MM.1S (cell line): ENCODE data around the gene CD200R1.

ENCODE experiments used
- DNase-seq: peaks from one replicate; pipeline ENCODE4 v3.0.0-alpha.2; 2015
- H2AFZ ChIP-seq: fragments of 300-600 bp; sonication (generic); 2 replicates; pipeline ENCODE4 v1.6.0; 2016; ENCODE audit warnings: antibody characterized with exemption, low read length
- H3F3A ChIP-seq: fragments of 300-600 bp; sonication (generic); 2 replicates; pipeline ENCODE4 v1.6.1; 2016; ENCODE audit warnings: mild to moderate bottlenecking, antibody characterized with exemption, low read length, moderate library complexity, mixed read lengths; ENCODE audit not compliant: insufficient read depth
- H3K27ac ChIP-seq: fragments of 300-600 bp; sonication (generic); 2 replicates; pipeline ENCODE4 v1.5.1; 2016; ENCODE audit warnings: mild to moderate bottlenecking, low read length
- H3K27me3 ChIP-seq: fragments of 300-600 bp; sonication (generic); replicated peaks from 2 replicates; pipeline ENCODE4 v1.6.0; 2016; ENCODE audit warnings: low read length; ENCODE audit not compliant: insufficient read depth
- H3K36me3 ChIP-seq: fragments of 300-600 bp; sonication (generic); replicated peaks from 2 replicates; pipeline ENCODE4 v1.6.1; 2016; ENCODE audit warnings: mild to moderate bottlenecking, low read length, mixed read lengths; ENCODE audit not compliant: insufficient read depth
- H3K4me1 ChIP-seq: fragments of 300-600 bp; sonication (generic); 2 replicates; pipeline ENCODE4 v1.6.1; 2016; ENCODE audit warnings: low read length, mixed read lengths
- H3K4me2 ChIP-seq: fragments of 300-600 bp; sonication (generic); 2 replicates; pipeline ENCODE4 v1.6.0; 2016; ENCODE audit warnings: low read depth, low read length
- H3K4me3 ChIP-seq: fragments of 300-600 bp; sonication (generic); 2 replicates; pipeline ENCODE4 v1.5.1; 2016; ENCODE audit warnings: low read length, mixed read lengths
- H3K79me2 ChIP-seq: fragments of 300-600 bp; sonication (generic); 2 replicates; pipeline ENCODE4 v1.6.1; 2016; ENCODE audit warnings: mixed run types, low read length, mixed read lengths
- H3K9ac ChIP-seq: fragments of 300-600 bp; sonication (generic); 2 replicates; pipeline ENCODE4 v1.6.1; 2016; ENCODE audit warnings: low read length, mixed read lengths
- H3K9me2 ChIP-seq: fragments of 300-600 bp; sonication (generic); replicated peaks from 2 replicates; pipeline ENCODE4 v1.6.1; 2016; ENCODE audit warnings: mild to moderate bottlenecking, low read length, mixed read lengths; ENCODE audit not compliant: insufficient read depth
- H3K9me3 ChIP-seq: fragments of 300-600 bp; sonication (generic); replicated peaks from 2 replicates; pipeline ENCODE4 v1.6.1; 2016; ENCODE audit warnings: mild to moderate bottlenecking, low read length, mixed read lengths; ENCODE audit not compliant: insufficient read depth
- H4K20me1 ChIP-seq: fragments of 300-600 bp; sonication (generic); 2 replicates; pipeline ENCODE4 v1.6.1; 2016; ENCODE audit warnings: mild to moderate bottlenecking, low read length, moderate library complexity, mixed read lengths; ENCODE audit not compliant: insufficient read depth
- EZH2 ChIP-seq: fragments of 300-600 bp; sonication (generic); optimal IDR thresholded peaks from 2 replicates; pipeline ENCODE3; 2017; ENCODE audit warnings: low read depth, mild to moderate bottlenecking, antibody characterized with exemption, low read length, mixed read lengths
- EZH2phosphoT487 ChIP-seq: fragments of 300-600 bp; sonication (generic); IDR thresholded peaks from 2 replicates; pipeline ENCODE4 v1.6.1; 2018; ENCODE audit warnings: antibody characterized with exemption, low read length
- TF ChIP-seq, protein P1 (sequence below): fragments of 300-600 bp; sonication (generic); IDR thresholded peaks from 2 replicates; pipeline ENCODE4 v1.5.1; 2016; ENCODE audit warnings: antibody characterized with exemption, low read length, mixed read lengths

Gene CD200R1

DNA sequence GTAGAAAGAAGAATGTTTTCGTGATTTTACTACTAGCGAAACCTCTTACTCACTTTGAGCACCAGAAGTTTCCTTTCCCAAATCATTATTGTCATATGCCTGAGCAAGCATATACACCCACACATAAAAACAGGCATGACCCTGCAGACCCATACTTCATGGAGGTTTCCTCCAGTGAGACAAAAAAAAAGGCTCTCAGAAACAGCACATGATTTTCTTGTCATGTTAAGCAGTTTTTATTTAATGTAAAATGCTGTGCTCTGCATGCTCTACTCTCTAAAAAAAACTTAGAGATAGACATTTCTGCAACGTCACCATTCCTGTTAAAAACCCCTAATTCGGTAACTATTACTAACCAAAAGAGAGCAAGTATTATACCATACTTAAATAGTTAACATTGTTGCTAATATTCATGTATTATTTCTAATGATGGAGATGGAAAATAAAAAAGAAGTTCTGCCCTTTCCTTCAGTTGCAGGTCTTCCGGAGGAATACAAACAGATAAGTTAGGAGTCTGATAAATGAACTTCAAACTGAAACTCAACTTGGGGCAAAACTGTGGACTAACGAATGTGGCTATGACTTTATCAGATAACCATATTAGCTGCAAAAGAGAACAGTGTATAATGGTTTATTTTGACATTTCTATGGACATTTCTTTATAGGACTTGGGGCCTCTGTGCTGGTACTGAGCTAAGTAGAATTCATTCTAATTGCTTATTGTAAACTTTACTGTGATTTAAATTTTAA is 15.9 kb downstream of the CD200R1 start:
- Histone ChIP-seq H3K27ac (peak overlapping the region; percentile 88), H3K4me2 (peak overlapping the region; percentile 88), H2AFZ (peak overlapping the region; percentile 51)

DNA sequence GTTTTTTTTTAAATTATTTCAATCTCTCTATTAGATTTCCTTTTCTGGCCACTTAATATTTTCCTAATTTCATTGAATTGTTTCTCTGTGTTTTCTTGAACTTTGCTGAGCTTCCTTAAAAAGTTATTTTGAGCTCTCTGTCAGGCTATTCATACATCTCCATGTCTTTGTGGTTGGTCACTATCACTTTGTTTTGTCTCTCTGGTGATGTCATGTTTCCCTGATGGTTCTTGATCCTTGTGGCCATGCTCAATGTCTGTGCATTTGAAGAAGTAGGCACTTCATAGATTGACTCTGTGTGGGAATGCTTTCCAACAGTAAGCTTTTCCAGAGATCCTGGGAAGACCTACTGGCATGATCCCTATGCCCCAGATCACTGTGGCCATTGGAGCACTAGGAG is 18.6 kb downstream of the CD200R1 start:
- Histone ChIP-seq H3F3A (peaks cover 20% of the 10 kb centered on the region), H3K9me2 (no peaks in the 10 kb centered on the region), H3K4me2 (no peak overlapping the region), H3K27me3 (no peaks in the 10 kb centered on the region), H3K4me3 (no peak overlapping the region), H3K79me2 (peaks cover 28% of the 10 kb centered on the region), H4K20me1 (no peaks in the 10 kb centered on the region), H3K36me3 (no peaks in the 10 kb centered on the region), H3K4me1 (peaks cover 15% of the 10 kb centered on the region), H3K9me3 (no peaks in the 10 kb centered on the region), H2AFZ (no peak overlapping the region), H3K9ac (no peak overlapping the region), H3K27ac (no peak overlapping the region)
- TF ChIP-seq EZH2 = no peak
- TF ChIP-seq EZH2phosphoT487 = no peak
- TF ChIP-seq, protein P1, sequence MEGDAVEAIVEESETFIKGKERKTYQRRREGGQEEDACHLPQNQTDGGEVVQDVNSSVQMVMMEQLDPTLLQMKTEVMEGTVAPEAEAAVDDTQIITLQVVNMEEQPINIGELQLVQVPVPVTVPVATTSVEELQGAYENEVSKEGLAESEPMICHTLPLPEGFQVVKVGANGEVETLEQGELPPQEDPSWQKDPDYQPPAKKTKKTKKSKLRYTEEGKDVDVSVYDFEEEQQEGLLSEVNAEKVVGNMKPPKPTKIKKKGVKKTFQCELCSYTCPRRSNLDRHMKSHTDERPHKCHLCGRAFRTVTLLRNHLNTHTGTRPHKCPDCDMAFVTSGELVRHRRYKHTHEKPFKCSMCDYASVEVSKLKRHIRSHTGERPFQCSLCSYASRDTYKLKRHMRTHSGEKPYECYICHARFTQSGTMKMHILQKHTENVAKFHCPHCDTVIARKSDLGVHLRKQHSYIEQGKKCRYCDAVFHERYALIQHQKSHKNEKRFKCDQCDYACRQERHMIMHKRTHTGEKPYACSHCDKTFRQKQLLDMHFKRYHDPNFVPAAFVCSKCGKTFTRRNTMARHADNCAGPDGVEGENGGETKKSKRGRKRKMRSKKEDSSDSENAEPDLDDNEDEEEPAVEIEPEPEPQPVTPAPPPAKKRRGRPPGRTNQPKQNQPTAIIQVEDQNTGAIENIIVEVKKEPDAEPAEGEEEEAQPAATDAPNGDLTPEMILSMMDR = no peak
- no peak for DNase-seq

More for the DNA sequence above, 15.9 kb downstream of the CD200R1 start:
- Histone ChIP-seq H3K4me1 (peaks cover 15% of the 10 kb centered on the region), H3K9ac (peak overlapping the region; percentile 60), H3K27me3 (no peaks in the 10 kb centered on the region), H3F3A (peaks cover 20% of the 10 kb centered on the region), H4K20me1 (no peaks in the 10 kb centered on the region), H3K9me2 (no peaks in the 10 kb centered on the region), H3K9me3 (no peaks in the 10 kb centered on the region), H3K79me2 (peaks cover 47% of the 10 kb centered on the region), H3K4me3 (peak overlapping the region; percentile 58), H3K36me3 (no peaks in the 10 kb centered on the region)
- no peak for TF ChIP-seq EZH2phosphoT487
- TF ChIP-seq, protein P1 = no peak
- no peak for TF ChIP-seq EZH2
- DNase-seq = peak; percentile 87

DNA sequence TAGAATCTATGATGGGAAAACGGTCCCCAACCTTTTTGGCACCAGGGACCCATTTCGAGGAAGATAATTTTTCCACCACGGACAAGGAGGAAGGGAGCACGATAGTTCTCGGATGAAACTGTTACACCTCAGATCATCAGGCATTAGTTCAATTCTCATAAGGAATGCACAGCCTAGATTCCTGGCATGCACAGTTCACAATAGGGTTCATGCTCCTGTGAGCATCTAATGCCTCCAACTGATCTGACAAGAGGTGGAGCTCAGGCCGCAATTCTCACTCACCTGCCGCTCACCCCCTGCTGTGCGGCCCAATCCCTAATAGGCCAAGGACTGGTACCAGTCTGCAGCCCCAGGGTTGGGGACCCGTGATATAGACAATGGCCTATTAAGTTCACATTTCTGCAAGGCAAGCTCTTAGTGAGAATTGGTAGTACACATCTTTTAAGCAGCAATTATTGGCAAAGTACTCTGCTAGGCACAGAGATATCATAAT is 26.5 kb downstream of the CD200R1 start:
- H3K4me1 ChIP-seq = no peaks in the 10 kb centered on the region
- H3K9me3 ChIP-seq = no peaks in the 10 kb centered on the region
- H3K27ac ChIP-seq = no peak overlapping the region
- H3K9me2 ChIP-seq = no peaks in the 10 kb centered on the region
- no peak overlapping the region for H3K4me2 ChIP-seq
- H4K20me1 ChIP-seq = no peaks in the 10 kb centered on the region
- no peaks in the 10 kb centered on the region for H3F3A ChIP-seq
- TF ChIP-seq EZH2phosphoT487 (no peak), EZH2 (no peak)
- TF ChIP-seq, protein P1 = no peak
- H3K36me3 ChIP-seq = no peaks in the 10 kb centered on the region
- DNase-seq = no peak
- H3K9ac ChIP-seq = no peak overlapping the region
- H3K4me3 ChIP-seq = no peak overlapping the region
- H3K79me2 ChIP-seq = peaks cover 26% of the 10 kb centered on the region
- H2AFZ ChIP-seq = no peak overlapping the region
- no peaks in the 10 kb centered on the region for H3K27me3 ChIP-seq
